Panc1 (cell line): ENCODE data around the gene CNKSR2. TPM values are rescaled to one million over a fixed set of nuclear protein-coding genes. Genes with fewer than 3 reads are reported as not detected.

Experiments
- ATAC-seq: fragments of 200-7000 bp; cut with Tn5 transposase; 2 replicates; pipeline ENCODE4 v1.9.1; 2020; ENCODE audit warnings: mild to moderate bottlenecking, moderate library complexity
- BruUV-seq: library from RNA; stranded (reverse); fragments of 400-500 nt; replicated peaks from 2 replicates; lab custom pipeline; 2021; lab: Mats Ljungman, UMichigan
- CTCF ChIA-PET: fragments of 300-600 bp; sonication (Branson Sonifier 250); formaldehyde crosslinking; loops from one replicate; lab custom pipeline; 2022; ENCODE audit warnings: antibody characterized with exemption; lab: Charles Lee
- POLR2A ChIA-PET: fragments of 300-600 bp; sonication (Branson Sonifier 250); formaldehyde crosslinking; loops from one replicate; lab custom pipeline; 2022; ENCODE audit warnings: antibody characterized with exemption; lab: Charles Lee
- DNase-seq: peaks from one replicate; pipeline ENCODE4 v3.0.0-alpha.2; 2010; ENCODE audit warnings: low read depth, low spot score
- H3K27ac ChIP-seq: 2 replicates; pipeline ENCODE4 v1.5.1; 2011; ENCODE audit warnings: mild to moderate bottlenecking, low read length, inconsistent platforms
- H3K27me3 ChIP-seq: fragments of 200-500 bp; sonication (Bioruptor generic); 2 replicates; pipeline ENCODE4 v1.6.0; 2014; ENCODE audit warnings: low read length, inconsistent platforms; ENCODE audit not compliant: control insufficient read depth, insufficient read depth
- H3K36me3 ChIP-seq: fragments of 200-500 bp; sonication (Bioruptor generic); 2 replicates; pipeline ENCODE4 v1.5.1; 2014; ENCODE audit warnings: inconsistent platforms, mild to moderate bottlenecking, low read length, moderate library complexity; ENCODE audit not compliant: control insufficient read depth, insufficient read depth
- H3K4me1 ChIP-seq: 2 replicates; pipeline ENCODE4 v1.5.1; 2011; ENCODE audit warnings: inconsistent platforms, mild to moderate bottlenecking, low read length, moderate library complexity; ENCODE audit not compliant: control insufficient read depth, insufficient read depth
- H3K4me3 ChIP-seq, 2 experiments: 2 replicates each; pipeline ENCODE4 v1.5.1; 2011 to 2012; ENCODE audit warnings: low read depth in 2 of 2, low read length in 2 of 2, mild to moderate bottlenecking in 2 of 2, inconsistent platforms in 1 of 2, moderate library complexity in 1 of 2
- H3K9me3 ChIP-seq: fragments of 200-500 bp; sonication (Bioruptor generic); 2 replicates; pipeline ENCODE4 v1.5.1; 2014; ENCODE audit warnings: low read depth, mild to moderate bottlenecking, inconsistent platforms, low read length, moderate library complexity; ENCODE audit not compliant: control insufficient read depth, insufficient read depth
- CTCF ChIP-seq: fragments of 450-650 bp; IDR thresholded peaks from 2 replicates; pipeline ENCODE4 v1.5.1; 2017; ENCODE audit warnings: mild to moderate bottlenecking
- POLR2AphosphoS5 ChIP-seq: IDR thresholded peaks from 2 replicates; pipeline ENCODE4 v1.6.1; 2012; ENCODE audit warnings: mild to moderate bottlenecking, low read depth, low read length, moderate library complexity
- REST ChIP-seq, 2 experiments: IDR thresholded peaks; 2 replicates each; pipeline ENCODE4 v1.6.1; 2011 to 2012; ENCODE audit warnings: low read depth in 2 of 2, control low read depth in 1 of 2, low read length in 1 of 2, mild to moderate bottlenecking in 1 of 2, moderate library complexity in 1 of 2; ENCODE audit not compliant: insufficient read depth in 1 of 2
- SIN3A ChIP-seq: IDR thresholded peaks from 2 replicates; pipeline ENCODE4 v1.6.1; 2012; ENCODE audit warnings: low read depth, mild to moderate bottlenecking, low read length, moderate library complexity, borderline replicate concordance; ENCODE audit not compliant: insufficient read depth
- TCF7L2 ChIP-seq: IDR thresholded peaks from 2 replicates; pipeline ENCODE4 v1.6.1; 2011; ENCODE audit warnings: mild to moderate bottlenecking, low read depth, low read length, inconsistent platforms
- in situ Hi-C: cut with HindIII; loops from 2 replicates; pipeline ENCODE4 v1.10.0; 2016; ENCODE audit warnings: low sequenced_read_pairs, low pct_unique_long_range_greater_than_20kb
- intact Hi-C: fragments of 100-400 bp; cut with micrococcal nuclease; formaldehyde crosslinking; loops from one replicate; pipeline ENCODE4 v1.10.0; 2022; ENCODE audit not compliant: unreplicated experiment
- total RNA-seq: library from RNA; stranded (reverse); gene quantifications from one replicate; pipeline ENCODE4 v1.2.1, GENCODE V29; 2021; ENCODE audit not compliant: unreplicated experiment

Gene CNKSR2
- total RNA-seq, 1 experiment from 2014 or later = not detected

DNA sequence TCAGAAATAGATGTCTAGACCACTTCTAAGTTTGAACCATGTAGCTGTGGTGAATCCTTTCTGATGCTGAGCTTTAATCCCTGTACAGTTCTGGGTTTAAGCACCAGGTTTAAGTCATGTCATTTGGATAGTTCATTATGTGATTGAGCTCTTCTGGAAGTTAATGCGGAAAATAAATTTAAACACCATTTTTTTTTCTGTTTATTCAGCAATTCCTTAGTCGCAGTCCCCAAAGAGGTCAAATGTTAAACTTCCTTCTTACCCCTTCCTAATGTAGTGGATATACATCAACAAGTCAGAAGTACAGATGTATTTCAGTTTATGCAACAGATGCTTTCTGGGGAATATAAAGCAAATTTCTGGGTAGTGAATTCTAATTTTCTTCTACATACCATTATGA is 52.9 kb downstream of the CNKSR2 start:
- H3K36me3 ChIP-seq = no peaks in the 10 kb centered on the region
- no peak for ATAC-seq
- H3K4me1 ChIP-seq = no peaks in the 10 kb centered on the region
- no peaks in the 10 kb centered on the region for H3K27me3 ChIP-seq
- DNase-seq = no peak
- intact Hi-C loops = no loop called here
- POLR2A ChIA-PET = no interaction called here
- in situ Hi-C loops = no loop called here
- no peak overlapping the region for H3K4me3 ChIP-seq
- no peak overlapping the region for H3K27ac ChIP-seq
- no TSS peak for BruUV-seq
- H3K9me3 ChIP-seq = no peaks in the 10 kb centered on the region
- CTCF ChIA-PET = no interaction called here
- TF ChIP-seq POLR2AphosphoS5 (no peak), REST (IDR thresholded peaks at IDR 0.05; ENCODE audit: insufficient read depth in 1 of 2, low read depth in 2 of 2, low read length in 1 of 2) (no peak), TCF7L2 (no peak), SIN3A (no peak), CTCF (no peak)

DNA sequence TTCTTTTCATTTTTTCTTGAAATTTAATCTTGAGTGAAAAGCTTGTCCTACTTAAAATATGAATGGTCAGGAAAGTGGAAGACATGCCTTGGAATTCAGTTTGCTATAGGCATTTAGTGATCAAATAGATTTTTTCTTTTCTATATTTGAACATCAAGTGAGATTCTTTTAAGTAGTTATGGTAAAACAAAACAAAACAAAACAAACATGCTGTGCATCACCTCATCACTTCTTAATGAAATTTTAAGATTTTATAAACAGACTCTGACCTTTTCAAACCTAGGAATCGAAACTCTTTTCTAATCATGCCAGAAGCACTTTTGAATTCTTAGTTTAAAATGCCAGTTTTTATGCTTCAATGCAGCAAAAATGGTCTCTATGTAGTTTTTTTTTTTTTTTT is 62.8 kb downstream of the CNKSR2 start:
- ATAC-seq = no peak
- no peak for TF ChIP-seq TCF7L2
- CTCF ChIA-PET = no interaction called here
- Histone ChIP-seq H3K36me3 (no peaks in the 10 kb centered on the region), H3K4me1 (no peaks in the 10 kb centered on the region), H3K4me3 (no peak overlapping the region), H3K27me3 (no peaks in the 10 kb centered on the region), H3K9me3 (no peaks in the 10 kb centered on the region), H3K27ac (no peak overlapping the region)
- in situ Hi-C loops (no loop called here), intact Hi-C loops (no loop called here)
- POLR2A ChIA-PET = no interaction called here
- DNase-seq = no peak
- BruUV-seq = no TSS peak

- BruUV-seq = no TSS peak
- Histone ChIP-seq H3K36me3 (no peaks in the 10 kb centered on the region), H3K4me3 (no peak overlapping the region), H3K4me1 (no peaks in the 10 kb centered on the region), H3K27me3 (no peaks in the 10 kb centered on the region), H3K9me3 (no peaks in the 10 kb centered on the region), H3K27ac (no peak overlapping the region)
- TF ChIP-seq SIN3A = no peak
- no peak for TF ChIP-seq REST (IDR thresholded peaks at IDR 0.05; ENCODE audit: insufficient read depth in 1 of 2, low read depth in 2 of 2, low read length in 1 of 2)
- no peak for TF ChIP-seq TCF7L2
- TF ChIP-seq POLR2AphosphoS5 = no peak
- no peak for TF ChIP-seq CTCF
- intact Hi-C loops = no loop called here
- ATAC-seq = no peak
- ChIA-PET CTCF (no interaction called here), POLR2A (no interaction called here)
- no peak for DNase-seq
- in situ Hi-C loops = no loop called here
These were observed 64.6 kb downstream of the CNKSR2 start for GRCh38 chrX:21438792-21439191.
